ENCODE measurements around the gene NECTIN1.

The NECTIN1 gene

DNA sequence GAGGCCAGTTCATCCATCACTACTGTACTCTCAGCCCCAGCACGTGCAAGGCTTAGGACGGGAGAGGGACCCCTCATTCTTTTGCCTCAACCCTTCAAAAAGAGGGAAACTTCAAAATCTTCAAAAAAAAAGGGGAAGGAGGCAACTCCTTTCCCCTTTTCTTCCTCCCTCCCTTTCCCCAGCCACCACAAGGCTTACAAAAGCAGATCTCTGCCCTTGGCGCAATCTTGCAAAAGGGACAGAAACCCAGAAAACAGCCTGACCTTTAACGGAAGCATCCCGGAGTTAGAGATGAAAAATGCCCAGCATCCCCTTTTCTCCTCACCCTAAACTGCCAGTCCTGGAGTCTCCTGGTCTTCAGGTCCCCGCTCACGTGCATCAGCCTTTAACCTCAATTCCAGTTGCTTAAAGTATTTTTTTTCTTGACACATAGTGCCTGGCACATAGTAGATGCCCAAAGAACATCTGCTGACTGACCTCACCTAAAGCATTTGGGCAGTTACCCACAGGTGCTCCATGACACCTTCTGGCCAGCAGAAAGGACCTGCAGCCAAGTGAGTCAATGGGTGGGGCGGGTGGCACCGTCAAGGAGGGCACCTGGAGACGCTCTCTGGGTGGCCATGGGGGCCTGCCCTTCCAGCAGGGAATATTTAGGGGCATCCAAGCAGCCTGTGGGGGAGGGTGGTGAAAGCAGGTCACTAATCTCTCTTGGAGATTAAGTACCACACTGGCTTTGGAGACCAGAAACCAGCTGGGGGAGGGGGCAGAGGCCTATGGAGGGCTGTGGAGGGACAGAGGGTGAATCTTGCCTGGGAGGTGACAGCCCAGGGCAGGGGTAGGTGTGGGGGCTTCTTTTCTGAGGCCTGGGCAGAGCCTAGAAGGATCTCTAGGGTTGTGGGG, 16.3 kb downstream of the NECTIN1 start:
- no peak for DNase-seq

DNA sequence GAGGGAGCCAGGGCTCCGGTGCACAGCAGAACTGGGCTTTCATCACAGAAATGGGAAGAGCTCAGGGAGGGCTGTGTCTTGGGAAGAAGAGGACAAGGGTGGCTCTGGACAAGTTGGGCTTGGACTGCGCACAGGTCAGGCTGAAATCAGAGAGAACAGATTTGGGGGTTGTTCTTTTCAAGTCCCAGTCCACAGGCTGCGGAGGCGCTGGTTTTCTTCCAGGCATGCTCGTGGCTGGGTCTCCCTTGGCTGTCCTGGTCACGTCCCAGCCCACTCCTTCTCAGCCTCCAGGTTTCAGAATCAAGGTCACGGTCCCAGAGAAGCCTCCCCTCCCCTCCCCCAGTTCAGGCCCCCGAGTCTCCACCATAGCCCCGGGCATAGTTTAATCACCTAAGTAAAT, 17.0 kb downstream of the NECTIN1 start:
- DNase-seq: no peak

DNA sequence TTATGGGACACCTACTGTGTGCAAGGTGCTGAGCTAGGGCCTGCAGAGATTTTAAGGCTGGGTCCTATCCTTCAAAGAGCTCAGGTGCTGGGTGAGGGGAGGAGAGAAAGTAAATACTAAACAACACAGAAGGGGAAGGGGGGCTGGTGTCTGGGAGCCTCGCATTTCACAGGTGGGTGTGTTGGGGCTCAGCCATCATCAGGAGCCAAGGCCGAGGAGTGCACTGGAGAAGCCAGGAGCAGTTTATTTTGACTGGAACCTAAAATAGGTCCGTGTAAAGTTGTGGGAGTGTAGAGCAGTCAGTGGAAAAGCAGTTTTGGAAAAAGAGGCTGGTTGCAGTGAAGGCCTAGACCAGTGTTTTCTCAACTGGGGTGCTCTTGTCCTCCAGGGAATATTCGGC, 17.5 kb downstream of the NECTIN1 start:
- DNase-seq: no peak

DNA sequence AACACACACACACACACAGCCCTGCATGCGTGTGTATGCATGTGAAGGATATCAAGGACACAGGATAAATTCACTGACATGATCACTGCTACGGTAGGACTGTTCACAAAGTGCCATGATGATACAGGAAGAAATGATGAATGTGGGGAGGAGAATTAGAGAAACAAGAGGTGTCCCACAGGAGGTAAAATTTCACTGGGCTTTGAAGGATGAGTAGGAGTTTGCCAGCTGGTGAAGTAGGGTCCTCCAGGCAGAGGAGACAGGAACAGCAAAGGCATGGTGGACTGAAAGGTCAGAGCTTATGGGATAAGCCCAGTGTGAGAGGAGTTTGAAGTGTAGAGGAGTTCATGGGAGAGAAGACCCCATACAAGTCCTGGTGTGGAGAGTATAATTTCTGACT, 18.6 kb downstream of the NECTIN1 start:
- no peak for DNase-seq

DNA sequence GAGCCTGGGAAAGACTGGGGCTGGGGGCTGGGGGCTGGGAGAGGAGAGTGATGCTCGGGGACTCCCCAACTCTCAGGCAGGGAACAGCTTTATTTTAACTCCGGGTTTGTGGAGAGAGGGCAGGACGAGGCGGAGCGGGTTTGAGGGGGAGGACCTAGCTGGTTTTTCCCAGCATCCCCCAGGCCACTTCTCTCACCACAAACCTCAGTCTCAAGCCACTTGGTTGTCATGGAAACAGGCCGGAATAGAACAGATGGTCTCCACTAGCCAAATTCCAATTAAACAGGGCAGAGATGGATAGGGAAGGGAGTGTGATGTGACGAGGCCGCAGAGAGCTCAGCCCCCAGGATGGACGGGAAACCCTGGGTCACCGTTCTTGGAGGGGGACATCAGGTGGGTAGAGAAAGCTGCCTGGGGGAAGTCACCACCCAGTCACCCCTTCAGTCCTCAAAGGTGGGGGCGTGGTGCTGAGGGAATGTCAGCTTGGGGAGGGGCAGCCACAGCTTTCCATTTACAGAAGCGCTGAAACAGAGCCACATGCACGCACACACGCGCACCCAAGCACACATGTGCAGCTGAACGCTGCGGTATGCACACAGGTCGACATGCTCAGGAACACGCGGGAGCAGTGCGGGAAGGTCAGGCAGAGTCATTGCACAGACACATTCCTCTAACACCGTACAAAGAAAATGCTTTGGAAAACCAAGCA, 19.2 kb downstream of the NECTIN1 start:
- peak; percentile 75 for DNase-seq

DNA sequence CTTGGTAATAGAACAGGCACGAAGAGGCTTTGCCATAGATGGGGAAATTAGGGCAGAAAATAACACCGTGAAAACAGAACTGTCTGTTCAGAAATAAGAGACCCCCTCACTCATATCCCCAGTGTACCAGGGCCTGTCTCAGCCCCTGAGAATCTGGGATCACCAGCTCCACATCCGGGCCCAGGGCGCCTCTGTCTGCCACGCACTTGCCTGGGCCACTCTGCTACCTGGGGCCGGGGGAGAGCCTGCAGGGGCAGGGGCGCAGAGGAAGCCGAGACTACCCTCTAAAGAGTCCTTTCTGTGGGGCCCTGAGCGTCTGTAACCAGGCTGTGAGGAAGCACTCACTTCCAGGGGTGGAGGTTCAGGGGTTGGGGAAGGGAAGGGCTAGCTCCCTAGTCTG, 19.8 kb downstream of the NECTIN1 start:
- DNase-seq: no peak

DNA sequence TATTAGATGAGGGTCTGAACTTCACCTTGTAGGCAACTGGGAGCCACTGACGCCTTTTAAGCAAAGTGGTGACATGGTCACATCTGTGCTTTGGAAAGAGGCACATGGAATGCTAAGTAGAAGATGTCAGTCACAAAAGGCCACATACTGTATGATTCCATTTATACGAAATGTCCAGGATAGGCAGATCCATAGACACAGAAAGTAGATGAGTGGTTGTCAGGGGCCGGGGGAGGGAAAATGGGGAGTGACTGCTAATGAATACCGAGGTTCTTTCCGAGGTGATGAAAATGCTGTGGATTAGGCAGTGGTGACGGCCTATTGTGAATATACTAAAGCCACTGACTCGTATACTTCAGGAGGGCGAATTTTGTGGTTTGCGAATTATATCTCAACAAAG, 20.6 kb downstream of the NECTIN1 start:
- no peak for DNase-seq

DNA sequence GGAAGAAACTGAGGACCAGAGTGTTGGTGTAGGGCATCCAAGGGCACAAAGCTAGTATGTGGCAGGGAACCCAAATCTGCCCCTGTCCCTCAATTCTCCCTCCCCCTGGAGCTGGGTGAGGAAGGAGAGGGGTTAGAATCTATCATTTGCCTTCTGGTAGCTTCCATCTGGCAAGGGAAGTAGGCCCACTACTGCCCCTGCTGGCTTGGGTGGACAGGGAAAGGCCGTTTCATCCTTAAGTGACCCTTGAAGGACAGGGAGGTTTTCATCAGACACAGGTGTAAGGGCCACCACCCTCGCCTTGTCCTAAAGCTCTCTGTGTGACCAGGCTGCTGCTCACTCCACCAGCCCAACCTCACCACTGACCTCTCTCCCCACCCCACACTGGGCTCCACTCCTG, 22.1 kb downstream of the NECTIN1 start:
- DNase-seq: no peak

DNA sequence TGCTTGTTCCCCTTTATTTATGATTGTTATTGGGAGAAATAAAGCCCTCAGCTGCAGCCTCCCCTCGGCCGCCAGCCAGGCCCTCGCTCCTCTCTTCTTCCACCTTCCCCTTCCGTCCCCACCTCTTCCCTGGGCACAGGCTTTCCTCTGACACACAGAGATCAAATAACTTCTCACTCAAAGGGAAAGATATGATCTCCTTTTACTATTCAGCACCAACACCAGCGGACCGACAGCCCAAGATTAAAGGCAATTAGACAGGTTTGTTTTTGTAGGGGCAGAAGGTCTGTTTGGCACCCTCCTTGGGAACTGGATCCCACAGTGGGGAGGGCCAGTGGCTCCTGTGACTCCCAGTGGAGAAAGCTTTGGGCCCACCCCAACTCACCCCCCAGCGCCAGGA, 23.0 kb downstream of the NECTIN1 start:
- DNase-seq: no peak

DNA sequence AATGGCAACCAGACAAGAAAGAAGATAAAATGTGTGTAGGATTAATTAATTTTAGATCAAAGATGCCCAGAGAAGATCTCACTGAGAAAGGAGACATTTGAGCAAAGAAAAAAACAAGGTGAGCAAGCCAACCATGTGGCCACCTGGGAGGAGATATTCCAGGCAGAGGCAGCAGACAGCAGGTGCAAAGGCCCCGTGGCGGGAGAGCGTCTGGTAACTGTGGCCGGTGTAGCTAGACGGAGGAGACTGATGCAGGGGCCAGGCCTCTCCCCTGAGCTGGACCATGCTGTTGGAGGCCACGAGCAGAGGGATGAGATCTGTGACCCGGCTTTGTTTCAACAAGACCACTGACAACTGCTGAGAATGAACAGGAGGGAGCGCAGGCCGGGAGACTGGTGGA, 23.6 kb downstream of the NECTIN1 start:
- no peak for DNase-seq

DNA sequence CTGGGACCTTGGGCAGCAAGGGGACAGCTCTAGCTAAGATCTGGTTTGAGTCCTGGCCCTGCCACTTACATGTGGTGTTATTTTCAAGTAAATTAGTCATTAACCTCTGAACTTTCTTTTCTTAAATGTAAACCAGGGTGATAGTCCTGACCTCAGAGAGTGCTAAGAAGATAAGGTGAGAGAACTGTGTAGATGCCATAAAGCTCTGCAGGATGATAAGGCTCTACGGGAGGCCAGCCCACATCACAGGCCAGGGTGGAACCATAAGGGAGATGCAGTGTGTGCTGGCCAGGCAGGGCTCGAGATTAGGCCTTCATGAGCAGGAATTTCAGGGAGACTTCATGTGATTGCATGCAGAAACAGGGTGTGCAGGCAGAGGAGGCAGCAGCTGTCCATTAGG, 24.2 kb downstream of the NECTIN1 start:
- no peak for DNase-seq

DNA sequence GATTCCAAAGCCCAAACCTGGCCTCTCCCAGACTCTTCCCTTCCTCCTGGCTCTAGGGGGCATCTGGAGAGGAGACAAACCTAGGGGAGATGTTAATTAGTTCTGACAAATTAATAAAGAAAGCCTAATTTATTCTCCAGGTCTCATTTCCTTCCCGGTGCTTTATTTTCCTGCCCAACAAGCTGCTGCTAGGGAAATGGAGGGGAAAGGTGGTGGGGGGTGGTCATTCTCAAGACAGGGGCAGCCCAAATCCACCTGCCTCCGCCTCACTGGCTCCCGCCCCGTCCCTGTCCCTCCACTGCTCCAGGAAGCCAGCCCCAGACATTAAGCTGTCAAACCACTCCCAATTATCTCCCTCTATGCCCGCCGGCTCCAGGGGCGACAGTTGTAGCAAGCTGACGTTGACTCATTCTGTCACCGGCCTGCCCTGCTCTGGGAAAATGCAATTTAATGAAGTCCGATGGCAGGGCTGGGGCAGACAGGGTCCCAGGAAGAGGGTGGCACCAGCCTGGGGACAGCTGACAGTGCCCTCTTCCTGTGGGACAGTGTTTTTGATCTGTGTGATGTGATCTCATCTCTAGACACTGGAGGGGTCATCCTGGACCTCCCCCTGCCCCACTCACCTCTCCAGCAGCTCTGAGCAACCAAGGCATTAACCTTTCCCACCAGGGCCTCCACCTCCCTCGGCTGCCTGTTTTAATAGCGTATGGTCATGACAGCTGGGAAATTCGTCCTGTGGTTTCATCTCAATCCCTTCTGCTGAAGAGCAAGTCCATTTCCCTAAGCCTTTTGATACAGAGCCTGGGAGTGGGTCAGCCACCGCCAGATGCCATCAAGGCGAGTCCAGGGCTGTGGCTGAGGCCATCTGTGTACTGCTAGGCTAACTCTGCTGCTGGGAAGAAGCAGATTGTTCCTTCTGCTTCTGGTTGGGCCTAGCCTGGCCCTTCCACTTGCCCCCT, 27.1 kb downstream of the NECTIN1 start:
- DNase-seq: peak; percentile 70

DNA sequence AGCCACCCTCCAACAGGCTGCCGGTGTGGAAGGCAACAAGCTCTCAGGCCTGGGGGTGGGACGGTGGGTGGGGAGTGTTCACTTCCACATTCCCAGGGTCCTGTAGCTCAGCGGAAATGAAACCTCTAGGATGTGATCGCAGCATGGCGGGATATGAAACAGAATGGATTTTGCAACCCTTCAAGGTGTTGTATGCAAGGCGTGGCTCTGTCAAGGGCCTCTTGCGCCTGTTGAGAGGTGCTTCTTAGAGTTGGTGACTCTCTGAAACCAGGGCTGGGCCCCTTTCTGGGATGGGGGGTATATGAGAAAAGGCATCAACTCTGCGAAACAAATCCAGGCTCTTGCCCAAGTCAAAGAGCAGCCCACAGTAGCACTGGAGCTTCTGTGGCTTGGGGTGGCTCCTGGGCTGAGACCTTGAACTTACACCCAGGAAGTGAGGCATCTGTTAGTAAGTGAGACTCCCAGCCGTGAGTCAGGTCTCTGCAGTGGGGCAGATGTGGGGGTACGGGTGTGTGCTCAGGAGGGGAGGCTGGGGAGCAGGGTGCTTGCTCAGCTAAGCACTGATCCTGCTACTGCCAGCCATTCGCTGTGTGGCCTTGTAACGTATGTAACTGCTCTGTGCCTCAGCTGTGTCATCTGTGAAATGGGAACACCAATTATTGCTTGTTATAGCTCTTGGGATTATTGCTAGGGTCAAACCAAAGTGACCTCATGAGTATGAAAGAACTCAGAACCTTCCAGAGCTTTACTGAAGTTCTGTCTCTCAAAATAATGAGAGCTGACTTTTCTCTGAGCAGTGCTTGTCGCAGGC, 28.3 kb downstream of the NECTIN1 start:
- no peak for DNase-seq

DNA sequence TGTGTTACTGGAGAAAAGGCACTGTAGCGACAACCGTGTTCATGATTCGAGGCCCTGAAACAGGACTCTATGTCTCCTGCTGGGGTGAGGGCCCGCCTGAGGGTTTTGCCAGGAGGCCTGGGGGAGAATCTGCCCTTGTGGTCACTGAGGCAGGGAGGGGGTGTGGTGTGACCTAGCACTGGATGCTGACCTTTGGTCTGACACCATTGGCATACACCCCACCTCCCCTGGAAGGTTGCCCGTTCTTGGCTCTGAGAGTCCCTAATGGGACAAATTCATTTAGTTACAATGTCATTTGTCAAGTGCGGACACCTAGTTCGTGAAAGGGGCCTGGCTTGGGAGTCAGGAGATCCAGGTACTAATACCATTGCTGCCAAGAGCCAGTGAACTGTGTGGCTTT, 29.0 kb downstream of the NECTIN1 start:
- no peak for DNase-seq

DNA sequence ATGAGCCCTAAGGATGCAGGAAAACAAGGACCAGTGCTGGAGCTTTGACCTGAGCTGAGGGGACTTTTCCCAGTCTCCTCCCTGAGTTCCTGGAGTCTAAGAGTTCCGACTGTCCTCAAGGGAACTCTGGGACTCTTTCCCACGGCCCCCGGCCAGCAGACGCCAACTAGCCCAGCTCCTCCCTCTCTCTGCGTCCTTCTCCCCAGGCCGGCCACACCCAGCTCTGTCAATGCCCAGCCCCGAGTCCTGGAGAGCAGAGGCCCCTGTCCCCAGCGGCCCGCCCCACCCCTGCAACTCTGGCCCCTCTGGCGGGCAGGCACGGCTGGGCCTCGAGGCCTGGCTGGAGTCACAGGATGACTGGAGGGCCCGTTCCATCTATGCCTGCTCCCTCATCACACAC, 29.8 kb downstream of the NECTIN1 start:
- DNase-seq: peak; percentile 67

DNA sequence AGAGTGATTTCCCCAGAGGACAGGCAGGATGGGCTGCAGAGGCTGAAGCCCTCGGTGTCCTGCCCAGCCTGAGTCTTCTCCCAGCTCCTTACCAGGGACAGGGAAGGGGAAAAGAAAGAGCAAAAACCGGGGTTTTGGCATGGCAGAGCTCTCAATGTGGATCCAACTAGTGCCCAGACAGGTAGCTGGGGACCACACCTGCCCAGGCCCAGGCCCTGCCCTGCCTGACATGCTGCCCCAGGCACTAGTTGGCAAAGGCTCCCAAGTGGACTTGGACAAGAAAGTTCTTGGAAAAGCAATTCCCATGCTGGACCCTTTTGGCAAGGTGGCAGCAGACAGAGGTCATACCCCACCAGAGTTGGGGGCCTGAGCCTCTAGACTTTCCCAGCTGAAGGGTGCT, 31.1 kb downstream of the NECTIN1 start:
- DNase-seq: no peak

DNA sequence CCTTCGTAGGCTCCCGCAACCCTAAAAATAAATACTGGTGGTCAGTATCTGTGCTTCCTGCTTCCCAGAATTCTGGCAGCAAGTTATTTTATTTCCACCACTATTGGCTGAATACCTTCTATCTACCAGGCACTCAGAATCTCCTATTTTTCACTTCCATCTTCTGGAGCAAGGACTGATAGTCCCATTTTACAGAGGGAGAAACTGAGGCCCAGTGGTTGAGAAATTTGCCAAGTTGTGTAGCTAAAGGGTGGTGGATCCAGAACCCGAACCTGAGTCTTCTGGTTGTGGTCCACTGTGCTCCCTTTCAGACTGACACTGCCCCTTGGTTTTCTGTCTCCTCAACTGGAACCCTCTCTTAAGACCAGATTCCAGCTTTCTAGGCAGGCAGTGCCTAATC, 31.6 kb downstream of the NECTIN1 start:
- DNase-seq: no peak

DNA sequence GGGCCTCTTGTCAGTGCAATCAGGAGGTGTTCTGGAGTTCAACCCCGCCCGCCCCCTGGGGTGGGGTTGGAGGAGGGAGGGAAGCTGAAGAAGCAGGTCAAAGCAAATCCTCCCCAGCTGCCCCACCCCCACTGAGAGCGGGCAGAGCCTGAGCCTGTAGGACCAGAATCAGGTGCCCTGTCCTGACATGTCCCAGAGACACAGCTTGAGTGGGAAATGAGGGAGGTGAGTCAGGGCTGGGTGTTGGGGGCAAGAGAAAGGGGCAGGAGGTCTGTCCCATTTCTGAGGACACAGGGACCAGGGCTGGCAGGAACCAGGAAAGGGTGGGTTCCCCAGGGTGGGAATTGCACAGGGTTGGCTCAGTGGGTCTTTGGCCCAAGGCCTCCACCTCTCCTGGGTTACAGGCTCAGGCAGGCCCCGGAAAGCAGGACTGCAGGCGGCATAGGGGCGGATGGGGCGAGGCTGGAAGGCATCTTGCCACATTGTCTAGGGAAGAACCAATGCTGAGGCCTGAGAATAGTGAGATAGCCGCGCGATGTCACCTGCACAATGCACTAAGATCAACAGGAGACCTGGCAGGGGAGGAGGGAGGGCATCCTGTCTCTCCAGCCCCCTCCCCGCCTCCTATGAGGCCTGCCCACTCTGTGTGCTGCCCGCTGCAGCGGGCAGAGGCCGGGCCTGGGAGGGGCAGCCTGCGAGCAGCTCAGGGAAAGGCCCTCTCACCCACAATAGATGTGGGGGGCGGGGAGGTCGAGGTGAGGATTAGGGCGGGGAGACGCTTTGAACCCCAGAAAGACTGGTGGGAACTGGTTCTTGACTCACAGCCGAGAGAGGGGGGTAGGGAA, 32.4 kb downstream of the NECTIN1 start:
- DNase-seq: peak; percentile 90

DNA sequence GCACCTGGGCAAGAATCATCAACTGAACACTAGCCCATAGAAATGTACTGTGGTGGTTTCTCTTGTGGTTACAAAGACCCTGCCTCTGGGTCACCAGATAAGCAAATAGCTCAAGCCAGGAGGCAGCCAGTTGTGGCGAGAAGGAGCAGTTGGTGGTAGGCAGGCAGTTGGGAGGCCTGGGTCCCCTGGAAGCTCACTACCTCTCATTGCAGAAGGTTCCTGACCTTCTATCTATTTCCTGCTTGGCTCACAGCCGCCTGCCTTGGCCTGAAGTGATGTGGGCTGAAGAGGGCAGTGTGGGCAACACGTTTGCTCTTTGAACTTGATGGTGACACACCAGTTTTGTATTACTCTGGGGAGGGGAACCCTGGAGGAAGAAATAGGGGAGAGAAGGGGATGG, 34.7 kb downstream of the NECTIN1 start:
- DNase-seq: no peak

DNA sequence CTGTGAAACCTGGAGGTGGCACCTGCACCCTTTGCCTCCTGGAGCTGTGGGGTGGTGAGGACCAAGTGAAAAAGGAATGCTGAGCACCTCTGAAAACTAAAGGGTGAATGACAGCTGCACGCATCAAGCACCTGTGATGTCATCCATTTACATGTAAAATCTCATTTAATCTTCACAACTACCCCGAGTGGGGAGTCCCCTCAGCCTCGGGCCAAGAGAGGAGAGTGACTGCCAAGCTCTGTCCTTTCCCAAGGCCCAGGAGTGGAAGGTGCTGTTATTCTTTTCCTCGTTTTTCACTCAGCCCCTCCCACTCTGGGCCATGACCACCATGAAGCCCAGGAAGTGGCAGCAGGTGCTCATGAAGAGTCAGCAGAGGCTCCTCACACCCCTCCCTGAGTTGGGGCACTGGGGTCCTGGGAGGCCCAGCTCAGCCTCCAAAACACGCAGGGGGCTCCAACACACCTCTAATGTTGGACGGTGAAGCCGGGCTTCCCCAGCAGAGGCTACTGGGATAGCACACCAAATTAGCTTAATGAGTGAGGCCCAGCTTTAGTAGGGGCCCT, 35.7 kb downstream of the NECTIN1 start:
- DNase-seq: no peak

DNA sequence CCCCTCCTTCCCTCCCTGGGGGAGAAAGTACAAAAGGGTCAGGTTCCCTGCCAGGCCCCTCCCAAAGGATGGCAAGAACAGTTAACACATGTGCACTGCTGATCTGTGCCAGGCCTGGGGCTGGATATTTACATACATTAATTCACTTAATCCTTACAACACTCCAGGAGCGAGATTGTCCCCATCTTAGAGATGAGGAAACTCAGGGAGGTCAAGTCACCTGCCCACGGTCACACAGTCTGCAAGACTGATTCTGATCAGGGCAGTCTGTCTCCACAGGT, 36.5 kb downstream of the NECTIN1 start:
- DNase-seq: no peak
